ENCODE data around the gene SERPINE2. TPM values are rescaled to one million over a fixed set of nuclear protein-coding genes. Genes with fewer than 3 reads are reported as not detected.

Gene SERPINE2
- total RNA-seq, 2 donors from 2014 or later, result 37.8 to 46.0 TPM

DNA sequence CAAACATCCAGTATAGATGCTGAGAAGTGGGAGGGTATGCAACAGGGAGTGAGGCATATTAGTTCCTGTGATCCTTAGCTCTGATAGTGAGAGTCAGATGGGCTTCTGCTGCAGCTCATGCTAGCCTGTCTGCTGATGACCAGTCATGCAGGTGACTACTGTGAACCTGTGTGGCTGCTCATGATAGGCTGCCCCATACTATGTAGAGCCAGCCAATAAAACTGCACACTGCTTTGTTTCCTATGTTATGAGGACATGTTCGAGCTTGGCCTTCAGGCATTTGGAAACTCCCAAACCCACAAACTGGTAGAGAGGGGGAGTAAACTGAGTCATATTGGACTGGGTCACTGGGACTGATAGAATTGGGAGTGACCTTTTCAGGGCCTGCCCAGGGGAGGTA, 20.1 kb upstream of the SERPINE2 start:
- ATAC-seq, result peak in 1 of 2 donors; percentile 56
- Mint-ChIP-seq H3K27ac (peak overlapping the region in 1 of 2 donors; percentile 62), H3K9me3 (peaks cover 3 to 12% of the 10 kb centered on the region in 2 donors), H3K36me3 (peaks cover 0 to 5% of the 10 kb centered on the region in 2 donors)
- DNase-seq (ENCODE audit: low spot score in 2 of 2), result no peak

DNA sequence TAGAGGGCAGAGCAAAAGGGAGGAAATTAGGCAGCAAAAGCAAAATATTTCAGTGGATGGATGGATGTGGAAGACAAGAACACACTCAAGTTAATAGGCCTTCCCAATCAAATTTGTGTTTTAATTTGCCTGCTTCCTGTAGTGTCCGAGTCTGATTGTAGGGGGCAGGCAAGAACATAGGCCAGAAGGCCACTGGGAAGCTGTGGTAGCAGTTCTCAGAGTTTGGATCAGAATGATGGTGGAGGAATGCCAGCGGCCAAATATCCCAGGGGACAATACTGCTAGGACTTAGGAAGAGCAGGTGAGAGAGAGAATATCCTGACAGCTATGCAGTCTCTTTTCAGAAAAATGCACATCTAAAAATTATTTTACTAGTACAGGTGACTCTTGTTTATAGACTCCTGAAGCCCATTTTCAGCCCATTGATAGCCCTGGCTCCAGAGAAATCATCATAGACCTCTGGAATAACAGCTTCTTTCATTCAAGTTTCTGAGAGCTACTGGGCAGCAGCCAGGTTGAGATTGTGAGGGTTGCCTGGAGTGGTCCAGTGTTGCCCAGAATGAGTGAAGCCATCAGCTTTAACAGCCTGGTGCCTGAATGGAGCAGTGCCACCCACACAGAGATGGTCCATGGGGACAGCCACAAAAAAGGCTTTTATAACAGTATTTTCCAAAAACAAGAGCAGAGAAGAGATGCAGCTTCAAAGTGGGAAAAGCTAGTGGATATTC, 19.1 kb upstream of the SERPINE2 start:
- H3K9me3 Mint-ChIP-seq, result peaks cover 3 to 12% of the 10 kb centered on the region in 2 donors
- peaks cover 0 to 5% of the 10 kb centered on the region in 2 donors for H3K36me3 Mint-ChIP-seq
- DNase-seq (ENCODE audit: low spot score in 2 of 2) (no peak), ATAC-seq (no peak)
- no peak overlapping the region for H3K27ac Mint-ChIP-seq

DNA sequence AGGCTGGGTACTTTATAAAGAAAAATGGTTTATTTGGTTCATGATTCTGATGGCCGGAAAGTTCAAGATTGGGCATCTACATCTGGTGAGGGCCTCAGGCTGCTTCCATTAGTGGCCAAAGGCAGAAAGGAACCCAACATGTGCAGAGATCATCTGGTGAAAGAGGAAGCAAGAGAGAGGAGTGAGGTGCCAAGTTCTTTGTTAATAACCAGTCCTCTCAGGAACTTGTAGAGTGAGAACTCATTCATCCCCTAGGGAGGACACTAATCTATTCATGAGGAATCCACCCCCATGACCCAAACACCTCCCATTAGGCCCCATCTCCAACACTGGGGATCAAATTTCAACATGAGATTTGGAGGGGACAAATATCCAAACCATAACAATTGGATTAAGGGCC, 17.8 kb upstream of the SERPINE2 start:
- ATAC-seq, result no peak
- peaks cover 0 to 5% of the 10 kb centered on the region in 2 donors for H3K36me3 Mint-ChIP-seq
- DNase-seq (ENCODE audit: low spot score in 2 of 2), result no peak
- no peak overlapping the region for H3K27ac Mint-ChIP-seq
- peaks cover 3 to 12% of the 10 kb centered on the region in 2 donors for H3K9me3 Mint-ChIP-seq

DNA sequence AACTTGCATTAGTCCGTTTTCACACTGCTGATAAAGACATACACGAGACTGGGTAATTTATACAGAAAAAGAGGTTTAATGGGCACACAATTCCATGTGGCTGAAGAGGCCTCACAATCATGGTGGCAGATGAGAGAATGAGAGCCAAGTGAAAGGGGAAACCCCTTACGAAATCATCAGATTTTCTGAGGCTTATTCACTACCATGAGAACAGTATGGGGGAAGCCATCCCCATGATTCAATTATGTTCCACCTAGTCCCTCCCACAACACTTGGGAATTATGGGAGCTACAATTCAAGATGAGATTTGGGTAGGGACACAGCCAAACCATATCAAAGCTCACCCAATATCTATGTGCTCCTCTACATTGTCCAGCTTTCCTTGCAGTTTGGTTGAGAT, 16.0 kb upstream of the SERPINE2 start:
- DNase-seq (ENCODE audit: low spot score in 2 of 2) (no peak), ATAC-seq (peak in 1 of 2 donors; percentile 26)
- peaks cover 0 to 5% of the 10 kb centered on the region in 2 donors for H3K36me3 Mint-ChIP-seq
- peaks cover 3 to 12% of the 10 kb centered on the region in 2 donors for H3K9me3 Mint-ChIP-seq
- H3K27ac Mint-ChIP-seq, result no peak overlapping the region

DNA sequence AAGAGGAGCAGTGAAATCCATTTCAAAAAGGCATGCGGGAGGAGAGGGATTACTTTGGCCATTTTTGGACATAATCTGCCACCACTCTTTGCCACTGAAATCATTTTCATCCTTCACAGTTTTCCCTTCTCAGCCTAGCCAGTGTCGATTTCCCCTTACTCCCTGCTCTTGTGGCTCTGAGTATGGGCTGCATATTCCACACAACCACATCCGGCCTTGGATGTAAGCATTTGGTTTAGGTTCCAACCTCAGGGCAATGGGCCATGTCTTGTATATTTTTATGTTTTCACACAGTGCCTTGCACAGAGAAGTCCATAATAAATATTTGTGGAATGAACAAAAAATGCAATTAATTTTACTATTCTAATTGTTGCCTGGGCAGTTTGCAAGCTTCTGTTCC, 7.7 kb upstream of the SERPINE2 start:
- DNase-seq (ENCODE audit: low spot score in 2 of 2), result no peak
- ATAC-seq, result no peak
- Mint-ChIP-seq H3K9me3 (no peaks in the 10 kb centered on the region), H3K27ac (no peak overlapping the region), H3K36me3 (no peaks in the 10 kb centered on the region)

DNA sequence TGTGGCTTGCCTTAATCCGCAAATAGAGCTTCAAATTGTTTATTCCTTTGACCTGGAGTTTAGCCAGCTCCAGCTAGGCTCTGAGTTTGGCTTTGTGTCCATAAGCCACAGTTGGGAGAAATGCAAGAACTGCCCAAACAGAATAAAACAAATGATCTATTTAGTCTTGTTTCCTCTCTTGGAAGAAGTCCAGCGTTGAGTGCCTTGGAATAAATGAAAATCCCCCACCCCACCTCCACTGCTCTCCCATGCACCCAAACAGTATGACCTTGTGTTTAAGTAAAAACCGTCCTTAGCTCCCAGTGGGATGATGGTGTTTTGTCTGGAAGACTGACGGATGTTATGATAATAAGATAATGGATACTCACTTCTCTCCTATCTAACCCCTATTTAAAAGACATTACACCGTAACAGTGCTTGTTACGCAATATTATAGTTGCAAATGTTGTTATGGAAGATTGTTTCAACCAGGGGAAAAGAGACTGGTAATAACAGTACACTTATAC, 3.2 kb upstream of the SERPINE2 start:
- DNase-seq (ENCODE audit: low spot score in 2 of 2) (no peak), ATAC-seq (no peak)
- H3K9me3 Mint-ChIP-seq, result no peaks in the 10 kb centered on the region
- no peak overlapping the region for H3K27ac Mint-ChIP-seq
- peaks cover 7 to 8% of the 10 kb centered on the region in 2 donors for H3K36me3 Mint-ChIP-seq

DNA sequence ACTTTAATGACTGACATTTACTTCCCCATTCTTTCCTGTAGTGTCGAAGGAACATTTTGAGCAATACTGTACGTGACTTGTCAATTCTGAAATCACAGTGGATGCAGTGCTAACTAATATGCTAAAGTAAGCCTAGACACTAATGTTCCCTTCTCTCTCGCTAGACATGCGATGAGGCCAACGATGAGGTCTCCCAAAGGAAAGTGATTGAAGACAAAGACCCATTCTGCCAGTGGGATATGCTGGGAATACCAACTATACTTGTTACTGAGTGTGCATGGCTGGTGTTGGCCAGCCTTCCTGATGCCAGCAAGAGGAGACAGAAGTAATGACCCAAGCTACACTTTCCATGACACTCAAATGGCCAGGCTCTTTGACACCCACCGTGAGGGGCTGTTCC, 2.5 kb upstream of the SERPINE2 start:
- H3K36me3 Mint-ChIP-seq, result peaks cover 7 to 8% of the 10 kb centered on the region in 2 donors
- no peak for ATAC-seq
- H3K27ac Mint-ChIP-seq, result no peak overlapping the region
- no peaks in the 10 kb centered on the region for H3K9me3 Mint-ChIP-seq
- no peak for DNase-seq (ENCODE audit: low spot score in 2 of 2)

DNA sequence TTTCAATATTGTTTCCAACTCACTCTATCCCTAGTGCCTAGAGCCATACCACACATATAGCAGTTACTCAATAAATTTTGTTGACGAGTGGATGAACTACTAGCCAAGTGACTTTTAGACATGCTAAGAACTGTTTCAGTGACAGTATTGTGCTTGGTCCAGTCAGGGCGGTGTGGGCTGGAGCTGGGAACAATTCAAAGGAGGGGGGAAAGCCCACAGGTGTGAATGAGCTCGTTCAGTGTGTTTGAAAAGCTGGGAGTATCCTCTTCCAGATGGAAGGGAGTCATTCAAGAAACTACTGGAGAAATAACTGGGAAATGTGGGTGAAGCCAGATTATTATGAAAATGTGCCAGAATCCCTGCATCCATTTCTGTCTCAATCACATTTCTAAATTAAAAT, 1.7 kb upstream of the SERPINE2 start:
- ATAC-seq (no peak), DNase-seq (ENCODE audit: low spot score in 2 of 2) (no peak)
- no peaks in the 10 kb centered on the region for H3K9me3 Mint-ChIP-seq
- H3K27ac Mint-ChIP-seq, result no peak overlapping the region
- H3K36me3 Mint-ChIP-seq, result peaks cover 7 to 8% of the 10 kb centered on the region in 2 donors

DNA sequence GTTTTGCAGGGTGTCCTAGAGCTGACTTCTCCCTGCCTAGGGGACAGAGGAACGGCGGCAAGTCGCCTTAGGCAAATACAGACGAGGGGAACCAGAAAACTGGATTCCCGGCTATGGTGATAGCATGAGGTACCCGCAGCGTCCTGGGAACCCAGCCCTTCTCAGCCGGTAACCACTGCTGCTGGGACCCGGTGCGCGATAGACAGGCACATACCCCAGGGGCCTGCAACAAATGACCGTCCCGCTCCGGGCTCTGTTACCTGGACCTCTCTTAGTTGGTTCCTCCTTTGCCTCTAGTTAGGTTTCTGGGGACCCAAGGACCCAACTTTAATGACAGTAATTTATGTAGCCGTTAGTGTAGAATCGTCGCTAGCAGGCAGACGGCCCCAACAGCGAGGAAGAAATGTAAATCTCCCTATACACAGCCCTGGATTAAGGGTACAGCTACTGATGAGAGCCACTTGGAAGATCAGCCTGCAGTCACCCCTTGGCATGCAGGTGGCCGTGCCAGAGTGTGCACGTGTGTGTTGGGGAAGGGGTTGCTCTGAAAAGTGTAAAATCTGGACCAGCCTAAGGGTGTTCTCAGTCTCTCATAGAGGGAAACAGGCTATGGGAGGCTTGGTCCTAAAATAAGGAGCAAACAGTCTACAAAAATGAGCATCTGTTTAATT, 819 bp upstream of the SERPINE2 start:
- Mint-ChIP-seq H3K36me3 (peaks cover 7 to 8% of the 10 kb centered on the region in 2 donors), H3K27ac (no peak overlapping the region), H3K9me3 (no peaks in the 10 kb centered on the region)
- DNase-seq (ENCODE audit: low spot score in 2 of 2), result no peak
- peak; percentile 6 to 28 for ATAC-seq

DNA sequence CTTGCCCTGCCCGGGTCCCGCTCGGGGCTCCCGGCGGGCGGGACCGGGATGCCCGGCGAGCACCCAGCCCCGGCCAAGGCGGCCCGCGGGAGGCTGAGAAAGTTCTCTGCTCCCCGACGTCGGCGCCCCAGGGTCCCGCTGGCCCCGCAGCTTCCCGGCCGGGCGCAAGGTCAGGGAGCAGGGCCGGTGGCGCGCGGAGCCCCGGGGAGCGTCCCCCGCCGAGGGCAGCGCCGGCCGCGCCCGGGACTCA, 331 bp downstream of the SERPINE2 start:
- Mint-ChIP-seq H3K36me3 (peaks cover 7 to 13% of the 10 kb centered on the region in 2 donors), H3K27ac (peak overlapping the region in 1 of 2 donors; percentile 49), H3K9me3 (no peaks in the 10 kb centered on the region)
- peak in 1 of 2 donors; percentile 61 for DNase-seq (ENCODE audit: low spot score in 2 of 2)
- ATAC-seq, result peak; percentile 35 to 44

DNA sequence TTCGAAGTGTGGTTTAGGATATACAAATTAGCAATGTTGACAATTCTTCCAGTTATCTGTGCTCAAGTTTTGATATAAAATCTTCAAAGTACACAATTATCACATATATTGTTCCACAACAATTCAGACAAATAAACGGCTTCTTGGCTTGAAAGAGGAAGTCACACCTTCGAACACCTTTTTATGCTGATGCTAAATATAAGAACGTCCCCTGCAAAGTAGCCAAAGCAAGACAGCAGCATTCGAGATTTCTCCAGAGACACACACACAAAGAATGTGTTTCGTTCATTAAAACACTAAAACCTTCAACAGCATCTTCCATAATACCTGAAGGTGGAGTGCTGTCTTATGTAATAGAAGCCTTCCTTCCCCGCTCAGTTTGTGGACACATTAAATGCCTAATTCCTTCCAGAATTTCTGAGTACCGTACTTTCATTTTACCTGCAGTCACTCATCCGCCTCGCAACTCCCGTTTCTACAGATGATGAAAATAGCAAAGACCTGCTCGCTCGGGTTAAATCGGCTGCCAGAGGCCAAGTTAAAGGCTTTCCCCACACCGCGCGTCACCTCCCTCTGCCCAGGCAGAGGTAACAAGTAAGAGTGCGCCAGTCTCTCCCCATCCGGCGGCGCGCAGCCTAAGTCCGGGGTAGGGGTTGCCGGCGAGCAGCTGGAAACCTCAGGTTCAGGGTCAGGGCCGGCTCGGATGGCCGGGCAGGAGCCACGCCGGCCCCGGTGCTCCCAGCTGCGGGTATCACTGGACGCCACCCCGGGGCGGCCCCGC, 847 bp downstream of the SERPINE2 start:
- H3K36me3 Mint-ChIP-seq, result peaks cover 7 to 18% of the 10 kb centered on the region in 2 donors
- DNase-seq (ENCODE audit: low spot score in 2 of 2) (peak; percentile 58 to 69), ATAC-seq (peak; percentile 69 to 74)
- H3K27ac Mint-ChIP-seq, result peak overlapping the region; percentile 49 to 78
- no peaks in the 10 kb centered on the region for H3K9me3 Mint-ChIP-seq

DNA sequence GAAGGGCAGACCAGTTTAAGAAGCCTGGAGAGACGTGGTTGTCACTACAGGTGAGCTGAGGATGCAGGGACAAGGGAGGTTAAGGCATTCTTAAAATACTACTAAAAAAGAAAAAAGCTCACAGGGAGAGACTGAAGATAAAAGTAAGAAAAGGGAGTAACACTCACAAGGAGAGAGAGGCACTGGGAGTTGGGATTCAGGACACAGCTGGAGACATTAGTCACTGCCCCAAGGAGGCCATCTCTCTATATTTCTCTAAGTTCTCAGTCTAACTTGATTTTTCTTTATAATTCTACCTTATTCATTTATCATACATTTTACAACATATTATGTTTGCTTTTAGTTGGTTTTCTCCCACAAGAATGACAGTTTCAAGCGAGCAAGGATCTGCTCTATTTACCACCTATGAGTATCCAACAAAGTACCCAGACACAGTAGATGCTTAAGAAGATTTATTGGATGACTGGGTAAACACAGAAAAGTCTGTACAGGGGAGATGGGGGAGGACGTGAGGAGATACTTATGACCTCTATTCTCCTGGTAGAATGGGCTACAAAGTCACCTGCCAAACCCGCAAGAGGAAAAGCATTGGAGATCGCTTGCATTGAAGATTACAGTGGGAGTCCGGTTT, 2.2 kb downstream of the SERPINE2 start:
- Mint-ChIP-seq H3K9me3 (peaks cover 0 to 3% of the 10 kb centered on the region in 2 donors), H3K36me3 (peaks cover 7 to 21% of the 10 kb centered on the region in 2 donors), H3K27ac (no peak overlapping the region)
- no peak for ATAC-seq
- DNase-seq (ENCODE audit: low spot score in 2 of 2), result no peak

DNA sequence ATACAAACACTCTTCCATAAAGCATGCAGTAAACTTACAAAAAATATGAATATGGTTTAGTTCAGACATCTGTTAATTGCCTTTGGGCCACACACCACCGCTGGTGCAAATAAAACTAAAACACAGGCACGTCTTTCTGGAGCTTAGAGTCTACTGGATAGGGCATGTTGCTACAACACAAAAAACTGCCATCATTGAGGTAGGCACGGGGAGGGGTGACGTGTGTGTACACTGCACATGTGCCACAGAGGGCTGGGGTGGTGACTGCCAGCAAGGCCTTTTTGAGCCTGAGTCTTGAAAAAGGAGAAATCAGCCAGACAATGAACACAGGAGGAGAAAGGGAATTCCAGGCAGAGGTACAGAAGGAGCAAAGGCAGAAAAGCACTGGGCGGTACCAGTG, 5.1 kb downstream of the SERPINE2 start:
- peaks cover 7 to 34% of the 10 kb centered on the region in 2 donors for H3K36me3 Mint-ChIP-seq
- DNase-seq (ENCODE audit: low spot score in 2 of 2), result no peak
- peak overlapping the region; percentile 24 to 31 for H3K27ac Mint-ChIP-seq
- ATAC-seq, result no peak
- H3K9me3 Mint-ChIP-seq, result peaks cover 0 to 4% of the 10 kb centered on the region in 2 donors

DNA sequence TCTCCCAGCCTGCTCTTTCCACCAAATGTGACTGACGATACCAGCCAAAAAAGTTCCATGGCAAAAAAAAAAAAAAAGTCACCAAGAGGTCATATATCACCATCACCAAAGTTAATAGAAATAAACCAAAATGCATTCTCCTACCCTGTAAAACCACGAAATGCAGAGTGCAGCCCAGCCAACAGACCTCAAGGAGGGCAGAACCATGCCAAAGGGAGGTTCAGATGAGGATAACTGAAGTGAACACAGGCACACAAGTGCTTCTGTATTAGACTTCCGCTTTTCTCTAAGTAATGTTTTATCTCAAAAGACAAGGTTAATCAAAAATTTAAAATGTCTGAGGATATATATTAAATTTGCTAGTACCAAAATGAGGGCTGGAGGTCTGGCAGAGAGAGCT, 5.5 kb downstream of the SERPINE2 start:
- Mint-ChIP-seq H3K36me3 (peaks cover 7 to 34% of the 10 kb centered on the region in 2 donors), H3K27ac (peak overlapping the region in 1 of 2 donors; percentile 31), H3K9me3 (peaks cover 0 to 4% of the 10 kb centered on the region in 2 donors)
- DNase-seq (ENCODE audit: low spot score in 2 of 2) (no peak), ATAC-seq (no peak)

DNA sequence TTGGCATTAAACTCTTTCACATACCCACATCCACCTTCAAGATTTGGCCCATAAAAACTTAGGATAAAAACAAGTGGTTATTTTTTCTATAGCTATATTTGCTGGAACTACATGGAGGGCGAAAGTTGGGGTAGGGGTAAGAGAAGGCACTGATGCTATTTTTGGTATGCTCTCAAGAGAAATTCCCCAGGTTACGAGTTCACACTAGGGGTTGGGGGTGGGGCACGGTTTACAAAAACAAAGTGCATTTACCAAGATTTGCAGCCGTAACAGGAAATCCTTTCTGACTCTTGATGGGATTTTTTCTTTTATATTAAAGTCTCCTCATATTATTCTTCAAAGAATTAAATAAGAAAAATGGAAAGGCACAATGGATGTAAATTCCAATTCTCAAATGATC, 6.8 kb downstream of the SERPINE2 start:
- Mint-ChIP-seq H3K36me3 (peaks cover 0 to 34% of the 10 kb centered on the region in 2 donors), H3K9me3 (peaks cover 0 to 11% of the 10 kb centered on the region in 2 donors), H3K27ac (no peak overlapping the region)
- ATAC-seq, result no peak
- no peak for DNase-seq (ENCODE audit: low spot score in 2 of 2)

DNA sequence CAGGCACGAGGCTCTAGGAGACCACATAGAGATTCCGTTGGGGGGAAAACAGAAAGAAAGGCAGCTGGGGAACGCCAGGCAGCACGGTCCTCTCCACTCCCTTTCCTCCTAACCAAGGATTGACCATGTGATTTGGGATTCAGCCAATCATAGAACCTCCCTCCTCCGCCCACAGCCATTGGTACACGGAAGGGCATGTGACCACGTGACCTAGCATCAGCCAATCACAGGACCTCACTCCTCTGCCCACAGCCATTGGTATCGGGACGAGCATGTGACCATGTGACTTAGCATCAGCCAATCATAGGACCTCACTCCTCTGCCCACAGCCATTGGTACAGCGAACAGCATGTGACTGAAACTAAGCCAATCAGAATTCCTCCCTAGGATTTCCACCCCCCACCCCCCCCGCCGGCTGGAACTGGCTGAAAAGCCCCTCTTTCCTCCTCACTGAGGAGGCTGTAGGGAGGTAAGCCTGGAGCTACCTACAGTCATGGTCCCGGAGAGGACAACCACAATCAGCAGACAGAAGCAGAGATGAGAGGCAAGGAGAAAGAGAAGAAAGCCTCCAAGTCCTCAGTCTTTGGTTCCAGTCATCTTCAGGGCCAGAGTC, 7.6 kb downstream of the SERPINE2 start:
- H3K27ac Mint-ChIP-seq, result no peak overlapping the region
- DNase-seq (ENCODE audit: low spot score in 2 of 2) (no peak), ATAC-seq (peak in 1 of 2 donors; percentile 25)
- H3K9me3 Mint-ChIP-seq, result peaks cover 0 to 11% of the 10 kb centered on the region in 2 donors
- peaks cover 0 to 40% of the 10 kb centered on the region in 2 donors for H3K36me3 Mint-ChIP-seq

All from activated naive CD4-positive, alpha-beta T cell treated with anti-CD3 and anti-CD28 coated beads, Interleukin-2, amount 50 U/mL, for 72 hours (primary cell).